ES-I3 (cell line): Measurements from ENCODE around the gene MPDZ.

ENCODE experiments used
- H3K36me3 ChIP-seq: 2 replicates; pipeline ENCODE4 v1.6.1; 2013; ENCODE audit warnings: mild to moderate bottlenecking, low read length, control low read depth, moderate library complexity; ENCODE audit not compliant: insufficient read depth
- H3K4me1 ChIP-seq: 2 replicates; pipeline ENCODE4 v1.6.1; 2013; ENCODE audit warnings: mild to moderate bottlenecking, control low read depth, low read length; ENCODE audit not compliant: insufficient read depth
- H3K9ac ChIP-seq: 2 replicates; pipeline ENCODE4 v1.6.1; 2013; ENCODE audit warnings: low read depth, mild to moderate bottlenecking, low read length, moderate library complexity
- H3K9me3 ChIP-seq: 2 replicates; pipeline ENCODE4 v1.6.1; 2013; ENCODE audit warnings: mild to moderate bottlenecking, low read length, moderate library complexity; ENCODE audit not compliant: control insufficient read depth, insufficient read depth

The MPDZ gene

DNA sequence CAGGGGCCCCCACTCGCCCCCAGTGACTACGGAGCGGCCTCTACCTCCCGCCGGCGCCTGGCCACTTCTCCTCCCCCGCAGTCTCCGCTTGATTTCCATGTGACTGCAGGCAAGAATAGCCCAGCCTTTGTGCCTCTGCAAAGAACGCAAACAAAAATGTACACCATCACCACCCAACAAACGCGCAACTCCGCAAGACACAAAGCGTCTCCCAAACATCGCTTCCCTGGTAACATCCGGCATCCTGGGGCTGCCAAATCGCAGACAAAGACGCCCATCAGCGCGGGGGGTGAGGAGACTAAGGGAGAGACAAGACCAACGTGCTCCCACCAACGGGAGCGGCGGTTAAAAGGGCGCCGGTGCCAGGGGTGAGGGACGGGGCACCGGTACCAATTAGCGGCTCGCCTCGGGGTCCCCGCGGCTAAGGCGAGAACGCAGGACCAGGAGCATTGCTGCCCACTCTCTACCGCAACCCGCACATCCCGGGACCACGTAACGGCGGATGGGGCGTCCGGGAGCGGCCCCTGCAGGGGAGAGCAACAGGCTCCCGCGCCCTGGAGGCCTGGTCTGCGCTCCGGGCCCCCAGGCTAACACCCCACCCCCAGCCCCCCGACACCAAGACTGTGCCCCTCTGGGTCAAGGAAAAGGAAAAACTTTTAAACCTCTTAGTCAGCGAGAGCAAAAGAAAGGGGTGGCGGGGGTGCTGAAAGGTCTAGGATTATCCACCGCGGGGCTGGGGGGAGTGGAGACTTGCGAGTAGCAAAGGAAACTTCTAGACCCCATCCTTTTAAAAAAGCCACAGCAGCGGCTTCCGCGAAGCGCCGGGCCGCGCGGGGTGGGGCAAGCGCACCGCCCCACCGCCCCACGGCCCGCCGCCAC lies 885 bp downstream of the MPDZ start:
- Histone ChIP-seq H3K36me3 (no peaks in the 10 kb centered on the region), H3K4me1 (no peaks in the 10 kb centered on the region), H3K9ac (peak overlapping the region; percentile 60), H3K9me3 (no peaks in the 10 kb centered on the region)

DNA sequence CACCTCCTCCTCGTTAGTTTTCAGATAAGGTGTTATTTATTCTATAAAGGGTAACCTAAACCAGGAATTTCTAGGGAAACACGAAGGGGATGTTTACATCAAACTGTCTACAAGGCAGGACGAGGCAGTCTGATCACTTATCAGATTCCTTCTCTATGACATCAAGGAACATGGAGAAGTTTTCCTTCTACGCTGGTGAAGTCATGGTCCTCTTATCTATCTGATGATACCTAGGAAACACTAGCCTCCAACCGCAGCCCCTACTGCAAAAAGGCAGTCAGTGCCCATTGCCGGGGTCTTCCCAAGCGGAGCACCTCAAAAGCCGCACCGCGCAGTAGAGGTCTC lies 1.5 kb downstream of the MPDZ start:
- H3K36me3 ChIP-seq: no peaks in the 10 kb centered on the region
- H3K9me3 ChIP-seq: no peaks in the 10 kb centered on the region
- no peaks in the 10 kb centered on the region for H3K4me1 ChIP-seq
- peak overlapping the region; percentile 60 for H3K9ac ChIP-seq

DNA sequence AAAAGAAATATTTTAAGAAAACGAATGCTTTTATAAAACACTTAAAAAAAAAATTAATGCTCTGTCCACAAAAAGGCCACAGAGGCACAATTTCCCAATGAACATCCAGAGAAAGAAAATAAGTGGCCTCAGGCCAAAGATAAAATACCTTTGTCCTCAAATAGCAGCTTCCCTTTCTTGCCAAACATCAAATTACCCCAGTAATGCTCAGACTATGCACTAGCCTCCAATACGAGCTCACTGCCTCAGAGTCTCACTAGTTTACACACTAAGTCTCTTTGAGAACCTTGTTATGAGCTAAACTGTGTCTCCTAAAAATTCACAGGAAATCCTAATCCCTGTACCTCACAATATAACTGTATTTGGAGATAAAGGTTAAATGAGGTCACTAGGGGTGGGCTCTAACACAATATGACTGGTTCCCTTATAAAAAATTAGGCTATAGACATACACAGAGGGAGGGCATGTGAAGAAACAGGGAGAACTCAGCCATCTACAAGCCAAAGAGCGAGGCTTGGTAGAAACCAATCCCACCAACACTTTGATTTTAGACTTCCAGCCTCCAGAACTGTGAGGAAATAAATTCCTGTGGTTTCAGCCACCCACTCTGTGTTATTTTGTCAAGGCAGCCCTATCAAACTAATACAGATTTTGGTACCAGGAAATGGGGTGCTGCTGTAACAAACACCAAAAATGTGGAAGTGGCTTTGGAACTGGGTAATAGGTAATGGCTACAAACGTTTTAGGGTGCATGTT lies 4.4 kb downstream of the MPDZ start:
- no peaks in the 10 kb centered on the region; the same call in 1 of the 2 replicates for H3K4me1 ChIP-seq
- H3K36me3 ChIP-seq: no peaks in the 10 kb centered on the region
- H3K9me3 ChIP-seq: no peaks in the 10 kb centered on the region
- no peak overlapping the region for H3K9ac ChIP-seq

DNA sequence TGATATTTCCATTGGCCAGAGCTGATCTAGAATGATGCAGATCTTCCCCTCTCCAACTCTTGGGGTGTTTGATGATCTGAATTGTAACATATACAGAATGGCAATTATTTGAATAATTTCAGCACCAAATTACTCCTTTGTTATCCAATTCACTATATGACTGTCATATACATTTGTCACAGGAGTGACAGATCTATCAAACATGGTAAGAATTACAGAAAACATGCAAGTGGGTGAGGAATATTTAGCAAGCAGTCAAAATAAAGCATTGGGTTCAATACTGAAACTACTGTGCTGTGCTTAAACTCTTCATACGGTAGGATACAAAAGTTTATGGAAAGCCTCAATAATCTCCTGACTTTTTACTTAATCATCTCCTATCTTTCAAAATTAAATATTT lies 8.8 kb downstream of the MPDZ start:
- H3K4me1 ChIP-seq: peaks cover 8% of the 10 kb centered on the region
- no peak overlapping the region for H3K9ac ChIP-seq
- no peaks in the 10 kb centered on the region for H3K9me3 ChIP-seq
- no peaks in the 10 kb centered on the region for H3K36me3 ChIP-seq

DNA sequence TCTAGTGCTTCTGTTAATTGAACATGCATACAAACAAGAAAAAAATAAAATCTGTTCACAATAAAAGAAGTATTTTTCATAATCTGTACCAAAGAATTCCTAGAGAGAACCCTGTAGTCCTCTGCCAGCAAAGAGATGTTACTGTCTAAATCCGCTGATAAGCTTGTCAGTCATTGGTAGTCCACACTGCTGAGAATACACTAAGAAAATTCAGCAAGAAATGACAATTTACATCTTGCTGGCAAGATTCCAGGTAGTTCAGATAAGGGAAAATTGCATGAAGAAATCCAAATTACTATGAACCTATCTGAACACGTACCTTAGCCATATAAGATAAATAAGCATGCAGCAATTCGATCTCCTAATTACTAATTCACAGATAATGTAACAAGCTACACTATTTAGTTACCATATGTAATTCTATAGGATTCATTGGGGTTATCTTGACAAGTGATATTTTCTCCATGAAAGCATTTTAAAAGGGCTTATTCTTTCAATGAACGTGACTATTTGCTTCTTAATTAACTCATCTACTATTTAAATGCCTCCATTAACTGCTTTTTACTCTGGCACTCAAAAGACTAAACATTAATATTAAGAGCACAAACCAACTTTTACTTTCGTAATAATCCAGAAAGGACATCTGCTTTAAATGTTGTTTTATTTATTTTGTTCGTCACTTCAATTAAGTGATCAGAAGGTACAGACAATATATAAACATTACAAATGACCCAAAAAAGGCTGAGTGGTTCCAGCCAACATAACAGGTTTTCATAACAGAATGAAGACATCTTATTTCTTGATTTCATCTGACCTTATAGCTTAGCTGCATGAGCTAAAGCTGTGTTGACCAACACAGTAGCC lies 9.7 kb downstream of the MPDZ start:
- Histone ChIP-seq H3K4me1 (peaks cover 8% of the 10 kb centered on the region), H3K9ac (no peak overlapping the region), H3K36me3 (no peaks in the 10 kb centered on the region), H3K9me3 (no peaks in the 10 kb centered on the region)

DNA sequence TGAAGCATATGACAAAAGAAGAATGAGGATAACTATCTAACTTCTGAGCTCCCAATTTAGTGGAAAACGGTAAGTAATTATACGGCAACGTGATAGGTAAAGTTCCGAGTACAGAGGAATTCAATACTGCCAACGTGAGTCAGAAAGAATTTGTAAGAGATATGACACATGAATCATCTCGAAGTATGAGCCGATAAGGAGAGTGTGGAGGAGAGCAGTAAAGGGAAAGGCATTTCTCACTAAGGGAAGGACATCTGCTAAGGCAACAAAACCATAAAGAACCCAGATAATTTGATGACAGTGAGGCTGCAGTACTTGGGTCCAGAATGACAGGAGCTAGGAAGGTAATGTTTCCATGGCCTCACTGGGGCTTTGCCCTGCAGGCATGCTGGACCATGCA lies 11.0 kb downstream of the MPDZ start:
- Histone ChIP-seq H3K9me3 (no peaks in the 10 kb centered on the region), H3K9ac (no peak overlapping the region), H3K36me3 (no peaks in the 10 kb centered on the region), H3K4me1 (peaks cover 8% of the 10 kb centered on the region)

DNA sequence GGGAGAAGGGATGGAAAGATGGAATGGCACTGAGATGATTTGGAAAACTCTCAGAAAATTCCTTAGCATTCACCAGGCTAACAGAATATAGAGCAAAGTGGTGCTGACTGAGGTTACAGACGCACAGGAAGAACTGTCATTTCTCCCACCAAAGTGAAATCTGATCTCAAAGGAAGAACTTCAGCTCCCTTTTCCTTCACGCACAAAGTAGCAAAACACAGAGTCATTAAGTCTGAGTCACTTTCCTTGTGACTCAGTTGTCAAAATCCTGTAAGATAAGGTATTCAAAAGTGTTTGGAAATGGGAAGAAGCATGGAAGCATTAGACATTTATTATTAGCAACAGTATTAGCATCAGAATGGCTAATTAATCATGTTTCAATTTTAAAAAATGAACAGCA lies 11.7 kb downstream of the MPDZ start:
- Histone ChIP-seq H3K36me3 (no peaks in the 10 kb centered on the region), H3K4me1 (peaks cover 8% of the 10 kb centered on the region), H3K9me3 (no peaks in the 10 kb centered on the region), H3K9ac (no peak overlapping the region)

DNA sequence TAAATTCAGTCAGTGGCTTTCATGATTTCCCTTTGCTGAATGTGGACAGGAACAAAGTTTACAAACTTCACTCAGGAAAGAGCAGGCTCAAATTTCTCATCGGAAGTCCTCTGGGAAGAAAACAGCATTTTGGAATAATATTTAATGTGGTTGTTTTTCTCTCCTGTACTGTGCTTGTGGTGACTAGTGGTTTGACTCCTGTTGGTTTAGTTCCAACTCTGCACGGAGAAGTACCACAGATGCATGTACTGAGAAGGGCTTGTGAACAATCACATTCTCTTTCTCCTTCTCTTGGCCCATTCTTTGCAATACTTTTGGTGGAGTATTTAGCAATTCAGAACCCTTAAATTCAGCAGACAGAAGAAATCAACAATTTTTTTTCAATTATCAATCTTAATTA lies 13.3 kb downstream of the MPDZ start:
- no peaks in the 10 kb centered on the region for H3K36me3 ChIP-seq
- H3K9me3 ChIP-seq: no peaks in the 10 kb centered on the region
- H3K4me1 ChIP-seq: peaks cover 8% of the 10 kb centered on the region
- no peak overlapping the region for H3K9ac ChIP-seq

DNA sequence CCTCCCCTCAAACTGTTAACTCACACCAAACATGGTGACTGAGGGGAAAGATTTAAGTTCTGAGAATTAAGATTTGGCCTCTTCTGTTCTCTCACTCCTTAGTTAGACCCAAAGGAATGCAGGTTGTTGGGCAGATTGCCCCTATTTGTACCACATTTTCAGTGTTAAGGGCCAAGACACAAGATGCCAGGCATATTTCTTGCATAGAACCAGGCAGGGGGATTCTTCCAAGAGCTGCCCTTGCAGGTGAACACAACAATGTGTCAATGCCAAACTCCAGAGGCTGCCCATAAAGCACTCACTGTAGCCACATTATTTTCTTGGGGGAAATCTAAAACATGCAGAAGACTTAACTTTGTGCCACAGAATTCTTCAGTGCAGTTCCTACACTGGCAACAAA lies 14.7 kb downstream of the MPDZ start:
- Histone ChIP-seq H3K9me3 (no peaks in the 10 kb centered on the region), H3K4me1 (peaks cover 8% of the 10 kb centered on the region), H3K36me3 (no peaks in the 10 kb centered on the region), H3K9ac (no peak overlapping the region)

DNA sequence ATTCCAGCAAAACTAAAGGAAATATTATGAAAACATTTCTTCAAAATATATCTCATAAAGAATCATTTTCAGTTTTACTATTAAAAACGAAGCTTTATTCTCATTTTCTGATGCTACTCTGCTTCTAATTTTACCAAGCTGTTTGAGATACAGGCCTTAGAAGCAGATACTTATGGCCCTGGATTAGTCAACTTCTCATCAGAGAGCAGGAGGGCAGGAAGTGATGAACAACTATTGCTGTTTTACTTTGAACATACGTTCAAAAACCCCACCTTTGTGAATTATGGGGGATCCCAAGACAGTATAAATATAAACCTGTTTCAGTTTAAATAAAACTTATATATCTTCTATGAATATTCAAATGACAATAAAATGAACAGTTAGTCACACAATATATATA lies 16.0 kb downstream of the MPDZ start:
- no peaks in the 10 kb centered on the region for H3K36me3 ChIP-seq
- H3K4me1 ChIP-seq: peaks cover 6% of the 10 kb centered on the region
- no peak overlapping the region for H3K9ac ChIP-seq
- H3K9me3 ChIP-seq: no peaks in the 10 kb centered on the region

DNA sequence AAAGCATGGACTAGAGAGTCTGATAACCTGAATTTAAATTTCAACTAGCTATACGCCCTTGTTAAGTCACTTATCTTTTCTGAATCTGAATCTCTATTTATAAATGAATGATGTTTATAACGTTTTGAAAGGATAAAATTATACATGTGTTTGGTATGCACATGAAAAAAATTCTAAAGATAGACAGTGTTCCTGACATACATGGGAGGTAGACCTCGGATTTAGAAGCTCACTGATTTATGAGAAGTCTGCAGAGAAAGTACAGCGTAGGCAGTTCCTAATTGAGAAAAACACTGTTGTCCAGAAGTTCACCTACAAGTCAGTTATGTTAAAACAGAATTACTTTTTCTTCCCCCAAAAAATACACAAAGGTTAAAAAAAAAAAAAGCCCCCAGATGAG lies 26.6 kb downstream of the MPDZ start:
- H3K36me3 ChIP-seq: no peaks in the 10 kb centered on the region
- H3K9ac ChIP-seq: no peak overlapping the region
- no peaks in the 10 kb centered on the region; the same call in 1 of the 2 replicates for H3K9me3 ChIP-seq
- peaks cover 4% of the 10 kb centered on the region; the same call in 1 of the 2 replicates for H3K4me1 ChIP-seq

DNA sequence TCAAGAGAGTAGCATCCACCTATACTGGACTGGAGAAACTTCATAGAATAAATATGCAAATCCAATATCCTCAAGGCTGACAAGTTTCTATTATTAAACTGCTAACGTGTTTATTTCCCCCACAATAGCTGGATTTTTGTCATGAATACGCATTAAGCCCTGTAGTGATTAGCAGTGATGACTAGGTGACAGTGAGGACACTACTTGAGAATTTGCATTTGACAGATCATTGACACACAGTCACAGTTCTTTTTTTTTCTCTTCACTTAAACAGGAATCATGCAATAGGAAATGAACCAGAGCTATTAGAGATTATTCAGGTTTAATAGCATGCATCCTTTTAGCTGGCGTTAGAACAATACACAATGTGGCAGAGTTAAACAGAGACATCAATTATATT lies 35.3 kb downstream of the MPDZ start:
- no peaks in the 10 kb centered on the region for H3K4me1 ChIP-seq
- H3K36me3 ChIP-seq: no peaks in the 10 kb centered on the region
- H3K9me3 ChIP-seq: no peaks in the 10 kb centered on the region
- H3K9ac ChIP-seq: no peak overlapping the region

DNA sequence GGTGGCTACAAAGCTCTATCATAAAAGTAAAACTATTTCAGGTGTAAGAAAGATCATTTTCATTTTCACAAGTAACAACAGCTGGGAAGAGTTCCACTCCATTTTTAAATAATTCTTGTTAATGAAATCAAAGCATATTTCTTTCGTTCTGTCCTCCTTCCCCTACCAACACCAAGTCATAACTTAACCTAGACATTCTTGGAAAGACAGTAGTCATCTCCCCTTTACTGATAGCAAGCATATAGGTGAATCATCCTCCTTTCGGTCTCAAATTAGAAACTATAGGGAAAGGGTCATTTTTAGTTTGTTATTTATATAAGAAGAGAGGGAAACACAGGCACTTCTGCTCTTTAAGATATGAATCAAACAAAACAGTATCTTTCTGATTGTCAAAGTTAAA lies 38.2 kb downstream of the MPDZ start:
- no peaks in the 10 kb centered on the region for H3K36me3 ChIP-seq

DNA sequence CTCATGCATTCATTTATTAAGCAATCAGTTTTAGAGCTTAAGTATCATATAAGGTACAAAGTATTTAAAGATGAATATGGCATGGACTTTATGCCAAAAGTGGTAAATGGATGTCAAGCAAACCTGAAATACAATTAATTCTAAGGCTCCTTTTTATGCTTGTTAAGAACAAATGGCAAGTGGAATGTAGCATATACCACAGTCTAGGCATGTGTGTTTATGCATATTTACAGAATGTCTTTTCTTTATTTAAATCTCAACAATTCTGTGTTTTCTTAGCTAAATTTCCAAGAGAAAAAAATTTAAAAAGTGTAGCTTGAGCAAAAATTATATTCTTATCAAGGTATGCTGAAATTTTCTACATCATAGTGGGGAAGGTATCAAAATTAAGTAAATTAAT lies 39.8 kb downstream of the MPDZ start:
- H3K9ac ChIP-seq: no peak overlapping the region
- H3K9me3 ChIP-seq: no peaks in the 10 kb centered on the region
- no peaks in the 10 kb centered on the region for H3K4me1 ChIP-seq
- H3K36me3 ChIP-seq: no peaks in the 10 kb centered on the region

More for the DNA sequence above, 38.2 kb downstream of the MPDZ start:
- Histone ChIP-seq H3K9ac (no peak overlapping the region), H3K4me1 (no peaks in the 10 kb centered on the region), H3K9me3 (no peaks in the 10 kb centered on the region)
